Naive thymus-derived CD4-positive, alpha-beta T cell (primary cell): ENCODE data around the gene OR2T29. TPM values are rescaled to one million over a fixed set of nuclear protein-coding genes. Genes with fewer than 3 reads are reported as not detected.
"Not testable (repeated sequence)": the region's sequence is repeated elsewhere in the genome, so short reads cannot be mapped to it uniquely, and the experiment has no call there.

Source experiments
- ATAC-seq: fragments of 150-1000 bp; cut with Tn5 transposase; 2 replicates; pipeline ENCODE4 v1.10.0; 2021; ENCODE audit warnings: mild to moderate bottlenecking, moderate library complexity
- CTCF ChIA-PET: fragments of 350-600 bp; sonication (Branson Sonifier 250); formaldehyde crosslinking; loops from one replicate; lab custom pipeline; 2021; ENCODE audit warnings: antibody characterized with exemption; lab: Charles Lee
- POLR2A ChIA-PET: fragments of 350-600 bp; sonication (Branson Sonifier 250); formaldehyde crosslinking; loops from one replicate; lab custom pipeline; 2021; ENCODE audit warnings: antibody characterized with exemption, inconsistent platforms; lab: Charles Lee
- DNase-seq, 9 donors: peaks; one replicate each; pipeline versions ENCODE4 v3.0.0 to v3.0.0-alpha.2; 2020 to 2022; ENCODE audit warnings: mixed read lengths in 1 of 9
- H3K27ac ChIP-seq: one replicate; pipeline ENCODE4 v1.7.0; 2013; ENCODE audit warnings: mild to moderate bottlenecking, low read depth, low read length, moderate library complexity
- H3K27me3 ChIP-seq, 2 donors: one replicate each; pipeline ENCODE4 v1.7.0; 2013; ENCODE audit warnings: low read length in 2 of 2, mild to moderate bottlenecking in 2 of 2, moderate library complexity in 2 of 2; ENCODE audit not compliant: control insufficient read depth in 2 of 2, insufficient read depth in 2 of 2
- H3K36me3 ChIP-seq, 3 experiments: 1 replicate in 2 of 3; 2 replicates in 1 of 3; pipeline ENCODE4 v1.7.0; 2013; ENCODE audit warnings: low read length in 3 of 3, mild to moderate bottlenecking in 3 of 3, moderate library complexity in 1 of 3; ENCODE audit not compliant: insufficient read depth in 3 of 3, control insufficient read depth in 2 of 3
- H3K4me1 ChIP-seq, 2 donors: one replicate each; pipeline ENCODE4 v1.7.0; 2013; ENCODE audit warnings: low read length in 2 of 2, mild to moderate bottlenecking in 2 of 2, moderate library complexity in 1 of 2; ENCODE audit not compliant: control insufficient read depth in 2 of 2, insufficient read depth in 2 of 2
- H3K4me3 ChIP-seq: 2 replicates; pipeline ENCODE4 v1.7.0; 2013; ENCODE audit warnings: mild to moderate bottlenecking, low read length
- H3K9me3 ChIP-seq, 3 experiments: 1 replicate in 2 of 3; 2 replicates in 1 of 3; pipeline ENCODE4 v1.7.0; 2013; ENCODE audit warnings: low read length in 3 of 3; ENCODE audit not compliant: control insufficient read depth in 2 of 3
- H3K27ac Mint-ChIP-seq, 9 donors: one replicate each; pipeline ENCODE4 v1.8.0; 2020 to 2022; ENCODE audit warnings: mixed read lengths in 9 of 9, mild to moderate bottlenecking in 8 of 9, moderate library complexity in 5 of 9, inconsistent platforms in 2 of 9
- H3K27me3 Mint-ChIP-seq, 5 donors: one replicate each; pipeline ENCODE4 v1.8.0; 2021 to 2022; ENCODE audit warnings: mixed read lengths in 5 of 5, mild to moderate bottlenecking in 1 of 5
- H3K36me3 Mint-ChIP-seq, 5 donors: one replicate each; pipeline ENCODE4 v1.8.0; 2020 to 2022; ENCODE audit warnings: mixed read lengths in 5 of 5, mild to moderate bottlenecking in 3 of 5, inconsistent platforms in 1 of 5
- H3K4me1 Mint-ChIP-seq, 7 donors: one replicate each; pipeline ENCODE4 v1.8.0; 2020 to 2022; ENCODE audit warnings: mixed read lengths in 7 of 7, mild to moderate bottlenecking in 3 of 7, inconsistent platforms in 1 of 7
- H3K4me3 Mint-ChIP-seq, 10 donors: one replicate each; pipeline ENCODE4 v1.8.0; 2020 to 2022; ENCODE audit warnings: mild to moderate bottlenecking in 10 of 10, mixed read lengths in 10 of 10, moderate library complexity in 6 of 10, inconsistent platforms in 2 of 10
- H3K9me3 Mint-ChIP-seq, 11 donors: one replicate each; pipeline ENCODE4 v1.8.0; 2020 to 2022; ENCODE audit warnings: mixed read lengths in 11 of 11, mild to moderate bottlenecking in 4 of 11, inconsistent platforms in 1 of 11, moderate library complexity in 1 of 11
- intact Hi-C, 2 donors: fragments of 100-400 bp; cut with micrococcal nuclease; formaldehyde crosslinking; loops; one replicate each; pipeline ENCODE4 v1.15.1; 2023
- polyA plus RNA-seq, 2 donors: library from polyadenylated mRNA; unstranded; fragments of 300-500 nt; fragmentation: Illumina TruSeq; gene quantifications; one replicate each; pipeline ENCODE4 v1.2.3, GENCODE V29; 2021
- total RNA-seq, 6 experiments: library from RNA in 5 of 6; stranded (reverse) in 5 of 6; gene quantifications; 1 replicate in 5 of 6; 2 replicates in 1 of 6; pipeline ENCODE4 v1.2.3 and lab custom pipeline; 2021 to 2026

The OR2T29 gene, protein sequence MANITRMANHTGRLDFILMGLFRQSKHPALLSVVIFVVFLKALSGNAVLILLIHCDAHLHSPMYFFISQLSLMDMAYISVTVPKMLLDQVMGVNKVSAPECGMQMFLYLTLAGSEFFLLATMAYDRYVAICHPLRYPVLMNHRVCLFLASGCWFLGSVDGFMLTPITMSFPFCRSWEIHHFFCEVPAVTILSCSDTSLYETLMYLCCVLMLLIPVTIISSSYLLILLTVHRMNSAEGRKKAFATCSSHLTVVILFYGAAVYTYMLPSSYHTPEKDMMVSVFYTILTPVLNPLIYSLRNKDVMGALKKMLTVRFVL
- total RNA-seq (not detected), polyA plus RNA-seq (not detected), total RNA-seq (lab: John Stamatoyannopoulos, UW) (not detected)

DNA sequence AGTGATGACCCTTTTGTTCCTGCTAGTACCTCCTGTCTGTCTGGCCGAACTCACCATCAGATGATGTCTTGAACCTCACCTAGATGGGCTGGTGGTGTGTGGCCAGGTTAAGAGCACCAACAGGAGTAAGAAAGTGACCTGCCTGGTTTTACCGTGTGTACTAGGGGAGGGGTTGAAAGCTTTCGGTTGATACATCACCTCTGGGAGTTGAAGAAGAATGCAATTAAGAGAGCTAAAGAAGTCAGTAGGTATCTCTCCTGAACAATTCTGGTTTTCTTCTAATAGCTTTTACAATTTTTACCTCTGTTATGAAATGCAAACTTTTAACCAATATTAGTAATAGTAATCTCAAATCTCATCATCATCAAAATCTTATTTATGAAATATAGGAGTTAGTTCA is at the start of gene OR2T29:
OR2T29 (minus strand) TSS at position 101 of the 400 bp plus-strand sequence. CDS start 3,281 bp downstream, outside the sequence.
- CTCF ChIA-PET, H3K4me3 Mint-ChIP-seq: not testable (repeated sequence)
- intact Hi-C loops = loop anchor here in 1 of 2 donors (10.0 kb wide), 1 partner anchor 78 kb away; the partner anchor contains the start of gene OR2T5

DNA sequence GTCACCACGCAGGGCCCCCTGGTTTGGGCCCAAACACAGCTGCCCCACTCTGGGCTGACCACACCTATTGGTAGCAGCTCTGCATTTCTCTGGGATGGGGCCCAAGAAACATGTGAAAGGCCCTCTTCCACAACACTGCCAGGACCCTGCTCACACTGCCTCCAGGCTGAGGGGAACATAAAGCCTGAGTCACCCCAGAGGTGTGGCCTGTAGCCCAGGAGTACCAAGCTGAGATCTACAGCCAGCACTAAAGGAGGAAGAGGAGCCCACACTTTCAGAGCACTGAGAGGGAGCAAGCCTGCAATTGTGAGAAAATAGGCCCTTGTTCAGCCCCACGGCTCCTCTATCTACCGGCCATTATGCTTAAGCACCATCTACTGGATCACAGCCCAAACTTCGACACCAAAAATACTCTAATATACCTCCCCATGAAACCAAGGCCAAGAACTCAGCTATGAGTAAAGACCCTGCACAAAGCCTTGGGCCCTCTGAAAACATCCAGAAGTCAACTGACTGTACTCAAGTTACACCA is 49.4 kb upstream of the OR2T29 start:
- peak overlapping the region in 3 of 9 donors; percentile 5 to 57 (median 25) for H3K27ac Mint-ChIP-seq
- ChIA-PET POLR2A (no interaction called here), CTCF (interaction anchor here (0.7 to 2.8 kb wide), 5 partner anchors 12 to 210 kb away, joined by 3 to 8 read pairs (median 3); no protein-coding TSS in a partner anchor)
- peaks cover 0 to 31% (median 5%) of the 10 kb centered on the region in 7 donors for H3K4me1 Mint-ChIP-seq
- Histone ChIP-seq H3K4me1 (no peaks in the 10 kb centered on the region), H3K36me3 (no peaks in the 10 kb centered on the region), H3K27me3 (no peaks in the 10 kb centered on the region), H3K4me3 (no peak overlapping the region), H3K9me3 (no peaks in the 10 kb centered on the region), H3K27ac (no peak overlapping the region)
- peak in 4 of 9 donors; percentile 11 to 33 (median 20) for DNase-seq
- no peaks in the 10 kb centered on the region for H3K36me3 Mint-ChIP-seq
- H3K9me3 Mint-ChIP-seq = no peaks in the 10 kb centered on the region
- intact Hi-C loops = loop anchor here (1.0 kb wide), 2 partner anchors 208 to 369 kb away; no protein-coding TSS in a partner anchor
- no peak for ATAC-seq
- H3K4me3 Mint-ChIP-seq = no peak overlapping the region
- no peaks in the 10 kb centered on the region for H3K27me3 Mint-ChIP-seq

More for the DNA sequence above, at the start of gene OR2T29:
- H3K27me3 Mint-ChIP-seq, H3K9me3 ChIP-seq, H3K9me3 Mint-ChIP-seq, H3K36me3 Mint-ChIP-seq, H3K36me3 ChIP-seq, H3K4me3 ChIP-seq, ATAC-seq, H3K4me1 ChIP-seq, H3K27ac ChIP-seq, H3K27me3 ChIP-seq, DNase-seq, POLR2A ChIA-PET: not testable (repeated sequence)
- H3K4me1 Mint-ChIP-seq = peaks cover 0 to 20% (median 12%) of the 10 kb centered on the region in 7 donors
- peak within 1 kb of the TSS in 1 of 9 donors; percentile 38 for H3K27ac Mint-ChIP-seq

GRCh38 chr1:248610301-248610700 is 47.7 kb upstream of the OR2T29 start:
- no peak overlapping the region for H3K4me3 ChIP-seq
- no peaks in the 10 kb centered on the region for H3K27me3 ChIP-seq
- peaks cover 1 to 25% (median 9%) of the 10 kb centered on the region in 7 donors for H3K4me1 Mint-ChIP-seq
- no peak overlapping the region for H3K27ac Mint-ChIP-seq
- intact Hi-C loops = no loop called here
- H3K4me3 Mint-ChIP-seq = no peak overlapping the region
- peaks cover 0 to 1% (median 0%) of the 10 kb centered on the region in 11 donors for H3K9me3 Mint-ChIP-seq
- no peaks in the 10 kb centered on the region for H3K27me3 Mint-ChIP-seq
- ChIA-PET POLR2A (no interaction called here), CTCF (interaction anchor here (0.8 to 2.8 kb wide), 2 partner anchors 12 to 205 kb away, joined by 3 to 8 read pairs; no protein-coding TSS in a partner anchor)
- H3K27ac ChIP-seq = no peak overlapping the region
- no peak for DNase-seq
- ATAC-seq = no peak
- H3K36me3 ChIP-seq = no peaks in the 10 kb centered on the region
- H3K36me3 Mint-ChIP-seq = no peaks in the 10 kb centered on the region
- no peaks in the 10 kb centered on the region for H3K4me1 ChIP-seq
- H3K9me3 ChIP-seq = no peaks in the 10 kb centered on the region

DNA sequence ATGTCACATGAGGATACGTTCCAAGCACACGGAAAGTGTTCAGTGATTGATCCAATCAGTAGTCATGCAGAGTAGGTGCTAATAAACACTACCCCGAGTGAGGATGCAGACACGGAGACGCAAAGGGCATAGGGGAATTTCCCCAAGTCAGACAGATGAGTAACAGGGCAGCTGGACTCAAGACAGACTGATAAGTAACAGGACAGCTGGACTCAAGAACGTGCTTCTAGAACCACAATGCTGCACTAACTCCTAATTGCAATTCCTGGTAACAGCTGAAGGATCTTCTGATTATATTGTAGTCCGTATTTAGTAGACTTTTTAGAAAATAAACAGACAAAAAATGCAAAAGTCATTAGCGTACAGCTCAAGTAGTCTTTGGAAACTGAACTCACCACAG is 36.8 kb upstream of the OR2T29 start:
- Mint-ChIP-seq H3K4me1 (peaks cover 0 to 8% (median 6%) of the 10 kb centered on the region in 7 donors), H3K9me3 (peaks cover 0 to 2% (median 0%) of the 10 kb centered on the region in 11 donors), H3K36me3 (peaks cover 0 to 4% (median 0%) of the 10 kb centered on the region in 5 donors), H3K27ac (peak overlapping the region in 1 of 9 donors; percentile 15), H3K27me3 (no peaks in the 10 kb centered on the region), H3K4me3 (no peak overlapping the region)
- intact Hi-C loops = loop anchor here in 1 of 2 donors (10.0 kb wide), 1 partner anchor 75 kb away; no protein-coding TSS in a partner anchor
- Histone ChIP-seq H3K9me3 (no peaks in the 10 kb centered on the region), H3K27ac (no peak overlapping the region), H3K27me3 (no peaks in the 10 kb centered on the region), H3K4me3 (no peak overlapping the region), H3K36me3 (no peaks in the 10 kb centered on the region), H3K4me1 (no peaks in the 10 kb centered on the region)
- ATAC-seq = no peak
- ChIA-PET CTCF (no interaction called here), POLR2A (no interaction called here)
- DNase-seq = no peak

DNA sequence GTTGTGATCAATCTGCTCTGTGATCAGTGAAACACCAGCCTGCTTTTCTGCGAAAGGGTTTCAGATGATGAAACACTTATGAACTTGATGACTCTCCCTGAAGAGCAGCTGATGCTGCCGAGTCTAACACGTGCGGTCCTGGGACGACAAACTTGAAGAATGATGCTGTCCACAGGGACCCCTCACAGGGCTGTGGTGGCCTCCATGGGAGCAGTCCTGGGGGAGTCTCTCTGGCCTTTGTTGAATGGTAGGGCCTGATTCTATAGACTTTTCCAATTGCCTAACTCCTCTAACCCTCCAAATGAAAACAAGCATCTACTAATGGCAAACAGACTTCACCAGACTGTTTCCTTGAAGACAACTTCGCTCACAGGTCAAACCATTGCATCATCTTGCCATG is 35.0 kb upstream of the OR2T29 start, which contains the start of gene OR2T10:
OR2T10 (minus strand) TSS at position 112 of the 400 bp plus-strand sequence. CDS start 3,932 bp downstream, outside the sequence.
- Histone ChIP-seq H3K4me1 (no peaks in the 10 kb centered on the region), H3K9me3 (no peaks in the 10 kb centered on the region), H3K27me3 (no peaks in the 10 kb centered on the region), H3K27ac (no peak within 1 kb of the TSS), H3K36me3 (no peaks in the 10 kb centered on the region), H3K4me3 (no peak within 1 kb of the TSS)
- Mint-ChIP-seq H3K27me3 (no peaks in the 10 kb centered on the region), H3K4me3 (no peak within 1 kb of the TSS), H3K27ac (no peak within 1 kb of the TSS), H3K4me1 (peaks cover 0 to 11% (median 7%) of the 10 kb centered on the region in 7 donors), H3K9me3 (no peaks in the 10 kb centered on the region), H3K36me3 (peaks cover 0 to 4% (median 0%) of the 10 kb centered on the region in 5 donors)
- POLR2A ChIA-PET = no interaction called here
- CTCF ChIA-PET = no interaction called here
- ATAC-seq (no peak), DNase-seq (no peak)
- intact Hi-C loops = loop anchor here in 1 of 2 donors (10.0 kb wide), 1 partner anchor 73 kb away; no protein-coding TSS in a partner anchor

DNA sequence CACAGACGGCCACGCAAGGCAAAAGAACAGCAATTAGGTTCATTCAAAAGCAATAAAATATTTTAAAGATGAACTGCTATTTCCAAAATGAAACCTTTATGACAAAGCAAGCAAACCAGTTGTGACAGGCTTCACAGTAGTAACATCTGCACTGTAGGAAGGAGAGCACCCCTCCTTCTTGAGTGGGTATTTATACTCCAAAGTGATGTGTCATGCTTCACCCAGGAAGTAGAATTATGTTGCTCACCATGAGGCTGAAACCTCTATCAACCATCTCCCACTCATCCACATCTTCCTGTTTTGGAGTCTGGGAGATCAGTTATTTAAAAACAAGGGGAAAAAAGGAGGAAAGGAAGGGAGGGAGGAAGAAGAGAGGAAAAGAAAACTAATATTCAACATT is 34.0 kb upstream of the OR2T29 start:
- Histone ChIP-seq H3K9me3 (no peaks in the 10 kb centered on the region), H3K36me3 (no peaks in the 10 kb centered on the region), H3K27ac (no peak overlapping the region), H3K4me1 (no peaks in the 10 kb centered on the region), H3K27me3 (no peaks in the 10 kb centered on the region), H3K4me3 (no peak overlapping the region)
- Mint-ChIP-seq H3K9me3 (no peaks in the 10 kb centered on the region), H3K4me3 (no peak overlapping the region), H3K36me3 (no peaks in the 10 kb centered on the region), H3K27me3 (no peaks in the 10 kb centered on the region), H3K27ac (no peak overlapping the region), H3K4me1 (peaks cover 0 to 11% (median 7%) of the 10 kb centered on the region in 7 donors)
- CTCF ChIA-PET = no interaction called here
- POLR2A ChIA-PET = no interaction called here
- ATAC-seq (no peak), DNase-seq (no peak)
- intact Hi-C loops = loop anchor here in 1 of 2 donors (10.0 kb wide), 1 partner anchor 72 kb away; no protein-coding TSS in a partner anchor
